ENCODE measurements around the gene CDC34.

GRCh38 chr19:495081-495401, 36.5 kb upstream of the CDC34 start:
- no peak for TF ChIP-seq CTCF (IDR thresholded peaks at IDR 0.05)
- no peak for TF ChIP-seq POLR2AphosphoS5 (IDR thresholded peaks at IDR 0.05; ENCODE audit: low read depth, low read length)
- no peak for TF ChIP-seq TCF7L2 (IDR thresholded peaks at IDR 0.05; ENCODE audit: low read depth, low read length)
- TF ChIP-seq SIN3A (IDR thresholded peaks at IDR 0.05; ENCODE audit: borderline replicate concordance, insufficient read depth, low read depth, low read length), result no peak
